GM12864 (cell line): ENCODE measurements around the gene IFNB1.
A peak's percentile ranks its signal among the peaks of the same experiment; 100 is the strongest.

ENCODE experiments used
- DNase-seq: peaks from one replicate; pipeline ENCODE4 v3.0.0-alpha.2; 2011; ENCODE audit warnings: low read depth
- H3K4me3 ChIP-seq: 2 replicates; pipeline ENCODE4 v1.5.1; 2011; ENCODE audit warnings: mild to moderate bottlenecking, low read depth, low read length, control low read depth
- TF ChIP-seq, protein P1 (sequence below): IDR thresholded peaks from 2 replicates; pipeline ENCODE4 v1.5.1; 2011; ENCODE audit warnings: low read depth, mild to moderate bottlenecking, moderate library complexity, low read length, control low read depth, inconsistent platforms; ENCODE audit errors: missing control alignments

Gene IFNB1

DNA sequence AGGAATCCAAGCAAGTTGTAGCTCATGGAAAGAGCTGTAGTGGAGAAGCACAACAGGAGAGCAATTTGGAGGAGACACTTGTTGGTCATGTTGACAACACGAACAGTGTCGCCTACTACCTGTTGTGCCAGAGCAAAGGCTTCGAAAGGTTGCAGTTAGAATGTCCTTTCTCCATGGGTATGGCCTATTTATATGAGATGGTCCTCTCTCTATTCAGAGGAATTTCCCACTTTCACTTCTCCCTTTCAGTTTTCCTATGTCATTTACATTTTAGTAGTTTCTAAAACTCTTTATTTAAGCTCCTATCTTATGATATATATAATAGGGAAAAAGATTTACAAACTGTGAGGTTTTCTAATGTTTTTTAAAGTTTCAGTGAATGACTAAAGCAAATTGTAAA lies at the start of gene IFNB1:
Gene IFNB1 (minus strand): TSS at position 162 of the 400 bp plus-strand sequence. CDS start 73 bp downstream, at position 89.
- TF ChIP-seq, protein P1, sequence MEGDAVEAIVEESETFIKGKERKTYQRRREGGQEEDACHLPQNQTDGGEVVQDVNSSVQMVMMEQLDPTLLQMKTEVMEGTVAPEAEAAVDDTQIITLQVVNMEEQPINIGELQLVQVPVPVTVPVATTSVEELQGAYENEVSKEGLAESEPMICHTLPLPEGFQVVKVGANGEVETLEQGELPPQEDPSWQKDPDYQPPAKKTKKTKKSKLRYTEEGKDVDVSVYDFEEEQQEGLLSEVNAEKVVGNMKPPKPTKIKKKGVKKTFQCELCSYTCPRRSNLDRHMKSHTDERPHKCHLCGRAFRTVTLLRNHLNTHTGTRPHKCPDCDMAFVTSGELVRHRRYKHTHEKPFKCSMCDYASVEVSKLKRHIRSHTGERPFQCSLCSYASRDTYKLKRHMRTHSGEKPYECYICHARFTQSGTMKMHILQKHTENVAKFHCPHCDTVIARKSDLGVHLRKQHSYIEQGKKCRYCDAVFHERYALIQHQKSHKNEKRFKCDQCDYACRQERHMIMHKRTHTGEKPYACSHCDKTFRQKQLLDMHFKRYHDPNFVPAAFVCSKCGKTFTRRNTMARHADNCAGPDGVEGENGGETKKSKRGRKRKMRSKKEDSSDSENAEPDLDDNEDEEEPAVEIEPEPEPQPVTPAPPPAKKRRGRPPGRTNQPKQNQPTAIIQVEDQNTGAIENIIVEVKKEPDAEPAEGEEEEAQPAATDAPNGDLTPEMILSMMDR: no peak
- no peak within 1 kb of the TSS for H3K4me3 ChIP-seq
- DNase-seq: no peak

DNA sequence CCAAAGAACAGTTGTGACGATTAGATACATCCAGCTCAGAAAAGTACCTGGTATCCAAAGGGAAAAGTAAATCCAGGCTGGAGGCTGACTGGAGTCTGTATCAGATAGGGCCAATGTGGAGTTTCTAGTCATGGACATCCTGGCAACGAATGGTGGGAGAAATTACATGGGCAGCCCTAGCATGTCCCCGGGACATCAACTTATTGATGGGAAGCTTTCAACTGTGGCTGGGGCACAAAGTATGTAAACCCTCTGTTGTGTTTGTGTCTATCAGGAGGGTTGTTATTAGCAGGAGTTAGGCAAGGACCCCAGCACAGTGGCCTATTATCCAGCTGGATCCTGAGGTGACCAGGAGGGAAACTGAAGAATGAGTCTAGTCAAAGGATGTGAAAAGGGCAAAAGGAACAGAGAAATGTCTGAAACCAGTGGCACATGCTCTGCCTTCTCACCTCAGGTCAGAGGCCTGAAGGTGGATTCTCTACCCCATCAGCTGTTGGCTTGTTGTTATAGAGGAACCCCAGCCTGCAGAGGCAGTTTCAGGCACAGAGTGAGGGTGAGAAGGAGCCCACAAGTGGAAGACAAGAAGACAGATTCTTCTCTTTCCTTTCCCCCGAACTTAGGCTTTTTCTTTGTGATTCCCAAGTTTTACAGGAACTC lies 44.0 kb upstream of the IFNB1 start:
- TF ChIP-seq, protein P1: no peak
- DNase-seq: no peak
- no peak overlapping the region for H3K4me3 ChIP-seq

DNA sequence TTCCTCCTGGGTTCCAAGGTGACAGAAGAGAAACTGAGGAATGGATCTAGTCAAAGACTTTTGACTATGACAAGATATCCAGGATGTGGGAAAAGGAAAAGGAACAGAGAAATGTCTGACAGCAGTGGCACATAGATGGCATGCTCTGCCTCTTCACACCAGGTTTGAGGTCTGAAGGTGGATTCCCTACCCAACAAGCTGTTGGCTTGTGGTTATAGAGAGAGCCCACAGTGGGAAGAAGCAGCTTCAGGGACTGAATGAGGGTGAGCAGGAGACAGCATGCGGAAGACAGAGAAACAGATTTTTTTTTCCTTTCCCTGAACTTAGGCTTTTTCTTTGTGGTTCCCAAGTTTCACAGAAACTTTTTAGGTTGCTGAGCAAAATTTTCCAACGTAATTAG lies 43.3 kb upstream of the IFNB1 start:
- no peak for DNase-seq
- no peak overlapping the region for H3K4me3 ChIP-seq
- TF ChIP-seq, protein P1: no peak

DNA sequence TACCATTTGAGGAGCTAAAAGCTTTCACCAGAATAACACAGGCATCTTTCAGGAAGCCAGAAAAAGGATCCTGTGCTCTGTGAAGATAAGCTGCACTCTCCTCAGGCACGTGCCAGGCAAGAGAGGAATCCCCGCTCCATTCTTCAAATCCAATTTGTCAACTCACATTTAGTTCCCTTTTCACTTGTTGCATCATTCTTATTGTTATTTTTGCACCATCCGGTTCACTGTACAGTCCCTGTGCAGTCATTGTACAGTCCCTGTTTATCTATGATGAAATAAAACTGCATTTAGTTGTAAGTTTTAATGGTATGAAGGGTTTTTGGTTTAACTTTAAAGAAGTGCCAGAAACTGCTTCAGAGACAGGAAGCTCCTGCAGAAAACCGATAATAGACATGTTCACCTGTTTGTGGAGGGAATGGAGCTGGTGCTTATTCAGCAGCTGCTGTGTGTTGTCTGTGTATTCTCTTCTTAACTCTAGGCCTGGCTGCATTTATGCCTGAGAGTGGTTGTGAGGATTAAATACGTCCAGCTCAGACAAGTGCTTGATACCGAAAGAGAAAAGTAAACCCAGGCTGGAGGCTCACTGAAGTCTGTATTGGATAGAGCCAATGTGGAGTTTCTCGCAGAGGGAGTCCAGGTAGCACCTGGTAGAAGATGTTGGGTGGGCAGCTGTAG lies 41.5 kb upstream of the IFNB1 start:
- TF ChIP-seq, protein P1: no peak
- no peak for DNase-seq
- no peak overlapping the region for H3K4me3 ChIP-seq

DNA sequence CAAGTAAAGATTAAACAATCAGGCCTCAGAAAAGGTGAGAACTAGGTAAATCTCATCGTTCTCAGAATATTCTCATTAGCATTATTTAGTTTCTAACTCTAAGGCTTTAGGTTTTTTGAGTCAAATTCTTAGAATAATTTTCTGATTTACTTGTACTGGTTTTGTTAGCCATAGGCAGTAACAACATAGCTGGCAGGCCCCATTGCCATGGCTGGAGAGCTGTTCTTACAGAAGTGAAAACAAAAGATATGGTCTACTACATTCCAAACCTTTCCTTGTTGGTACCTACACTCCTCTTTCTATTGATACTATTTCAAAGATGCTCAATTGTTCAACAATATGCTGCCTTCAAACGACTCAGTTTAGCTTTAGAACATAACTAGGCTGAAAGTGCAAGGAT lies 36.6 kb upstream of the IFNB1 start:
- no peak for DNase-seq
- TF ChIP-seq, protein P1: no peak
- H3K4me3 ChIP-seq: no peak overlapping the region

DNA sequence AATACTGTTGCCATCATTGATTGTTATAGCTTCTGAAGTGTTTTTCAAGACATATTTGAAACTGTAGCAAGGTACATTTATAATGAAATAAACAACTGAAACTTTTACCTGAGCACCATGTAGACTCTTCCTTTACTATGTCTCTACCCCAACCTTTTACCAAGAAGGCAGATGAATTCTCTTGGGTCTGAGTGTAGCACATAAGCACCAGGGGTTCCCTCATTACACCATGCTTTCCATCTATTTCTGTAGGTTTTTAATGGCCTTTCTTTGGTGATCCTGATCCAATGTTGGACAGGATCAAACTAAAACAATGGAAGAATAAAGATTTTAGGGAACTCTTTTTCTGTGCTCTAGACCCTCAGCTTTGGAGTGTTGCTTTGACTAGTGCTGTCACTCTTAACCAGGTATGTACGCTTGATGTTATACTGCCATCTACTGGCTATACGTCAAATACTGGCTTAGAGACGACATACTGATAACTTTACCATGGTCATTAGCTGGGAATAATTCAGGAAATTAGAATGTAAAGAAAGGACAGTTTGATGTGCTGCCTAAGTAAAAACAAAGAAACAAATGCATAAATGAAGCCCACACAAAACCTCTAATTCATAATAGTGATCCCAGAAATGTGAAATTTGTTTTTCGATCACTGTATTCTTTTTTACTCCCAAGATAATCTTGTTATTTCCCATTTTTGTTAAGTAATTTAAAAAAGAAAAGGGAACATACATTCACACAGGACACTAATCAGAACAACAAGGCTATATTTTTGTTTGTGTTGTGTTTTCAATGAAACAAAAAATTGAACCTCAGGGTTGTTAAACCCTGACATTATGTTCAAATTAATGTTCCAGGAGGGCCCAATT lies 33.2 kb upstream of the IFNB1 start:
- DNase-seq: peak; percentile 55
- TF ChIP-seq, protein P1: peak; percentile 75

More for the DNA sequence above, 33.2 kb upstream of the IFNB1 start:
- no peak overlapping the region for H3K4me3 ChIP-seq
